HCEC 1CT (cell line): Measurements from ENCODE around the gene CLEC9A.
"Not testable (repeated sequence)": the region's sequence is repeated elsewhere in the genome, so short reads cannot be mapped to it uniquely, and the experiment has no call there.

Experiments used
- DNase-seq: peaks from one replicate; pipeline ENCODE4 v3.0.0-alpha.2; 2017

The CLEC9A gene

DNA sequence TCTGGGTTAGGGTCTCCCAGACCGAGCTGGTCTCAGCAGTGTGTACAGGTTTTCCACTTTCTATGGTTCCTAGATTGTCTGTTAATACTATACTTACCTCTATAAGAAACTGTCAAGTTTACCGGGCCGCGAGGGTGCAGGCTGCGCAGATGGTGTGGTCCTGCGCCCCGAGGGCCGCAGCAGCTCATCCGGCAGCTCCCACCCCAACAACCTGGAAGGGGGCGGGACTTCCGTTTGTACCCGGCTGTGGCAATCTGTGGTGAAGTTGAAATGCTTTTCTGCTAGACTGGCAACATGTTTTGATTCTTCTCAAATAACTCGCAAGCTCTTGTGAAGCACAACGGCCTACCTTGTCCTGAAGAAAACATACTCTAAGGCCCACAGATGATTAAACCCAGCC, at the start of gene CLEC9A:
Gene CLEC9A, plus strand, starts transcription at position 237 of the 400 bp plus-strand sequence. CDS start 22,006 bp downstream, outside the sequence.
- no peak for DNase-seq

DNA sequence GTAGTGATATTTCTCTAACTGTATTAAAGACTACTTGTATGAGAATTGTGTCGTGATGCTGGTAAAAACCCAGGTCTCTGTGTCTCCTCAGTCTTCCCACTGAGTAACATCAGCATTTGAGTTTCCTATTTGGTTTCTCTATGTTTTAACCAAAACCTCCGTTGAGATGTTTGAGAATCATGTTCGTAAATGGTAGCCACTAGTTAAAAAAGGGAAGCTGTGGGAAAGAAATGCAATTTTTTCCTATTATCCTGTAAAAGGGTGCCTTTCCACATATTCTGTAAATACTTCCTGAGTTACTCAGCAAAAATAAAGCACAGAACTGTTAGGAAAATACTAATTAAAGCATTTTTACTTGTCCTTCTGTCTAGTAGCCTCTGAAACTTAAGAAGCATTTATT, 38.6 kb upstream of the CLEC9A start:
- no peak for DNase-seq

DNA sequence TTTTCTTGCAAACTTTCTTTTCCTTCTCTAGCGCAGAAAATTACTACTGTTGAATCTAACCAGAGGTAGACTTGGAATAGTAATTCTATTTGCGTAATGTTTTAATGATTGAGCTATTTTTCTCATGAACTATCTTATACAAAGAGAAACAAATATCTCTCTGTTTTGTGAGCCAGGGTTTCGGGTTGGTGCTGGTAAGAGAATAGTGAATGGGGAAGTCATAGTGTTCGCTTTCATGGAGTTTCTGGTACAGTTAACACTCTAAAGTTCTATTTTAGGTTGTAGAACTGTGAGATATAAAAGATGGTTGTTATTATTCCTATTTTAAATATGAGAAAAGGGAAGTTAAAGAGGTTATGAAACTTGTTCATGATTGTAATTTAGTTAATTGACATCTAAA, 38.2 kb upstream of the CLEC9A start:
- no peak for DNase-seq

DNA sequence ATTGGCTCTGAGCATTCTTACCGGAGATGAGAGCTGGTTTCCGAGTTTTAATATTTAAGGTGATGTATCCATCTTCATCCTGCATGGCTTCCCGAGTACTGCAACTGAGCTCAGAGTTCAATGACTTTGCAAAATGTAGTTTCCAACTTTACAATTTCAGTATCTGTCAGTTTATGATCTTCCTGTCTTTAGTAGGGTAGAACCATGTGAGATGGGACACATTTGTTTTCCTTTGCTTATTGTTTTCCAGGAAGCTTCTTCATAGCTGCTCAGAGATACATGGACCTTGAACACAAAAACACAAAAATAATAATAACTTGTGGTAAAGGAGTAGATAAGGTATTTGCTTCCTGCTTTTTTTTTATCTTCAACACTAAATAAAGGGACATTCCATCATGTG, 31.5 kb upstream of the CLEC9A start, which contains the start of gene CLEC1B:
Gene CLEC1B, minus strand, starts transcription at position 106 of the 400 bp plus-strand sequence. Its CDS starts 21 bp downstream, at position 85.
- DNase-seq: no peak

DNA sequence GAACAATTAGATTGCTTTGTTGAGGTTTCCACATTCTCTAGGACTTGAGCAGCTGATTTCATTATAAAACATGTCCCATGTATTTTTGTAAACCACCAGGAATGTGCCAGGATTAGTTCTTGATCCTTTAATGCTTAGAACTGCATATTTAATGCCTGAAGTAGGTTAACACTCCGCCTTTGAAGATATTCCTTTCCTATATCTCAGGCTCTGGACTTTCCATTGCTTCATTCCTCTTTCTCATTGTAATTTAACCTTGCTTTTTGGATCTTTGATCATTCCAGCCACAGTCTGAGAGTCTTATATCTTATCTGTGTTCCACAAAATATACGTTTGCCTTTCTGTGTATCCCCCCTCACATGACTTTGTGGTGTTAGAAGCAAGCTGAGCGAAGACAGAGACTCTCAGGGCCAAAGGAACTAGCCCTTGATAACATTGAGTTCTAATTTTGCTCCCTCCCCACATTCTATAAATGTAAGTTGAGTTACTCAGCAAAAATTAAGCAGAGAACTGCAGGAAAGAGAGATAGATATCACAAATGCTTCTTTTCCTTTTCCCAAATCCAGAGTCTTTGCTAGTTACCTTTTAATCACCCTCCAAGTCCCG, 29.2 kb upstream of the CLEC9A start:
- peak; percentile 19 for DNase-seq

DNA sequence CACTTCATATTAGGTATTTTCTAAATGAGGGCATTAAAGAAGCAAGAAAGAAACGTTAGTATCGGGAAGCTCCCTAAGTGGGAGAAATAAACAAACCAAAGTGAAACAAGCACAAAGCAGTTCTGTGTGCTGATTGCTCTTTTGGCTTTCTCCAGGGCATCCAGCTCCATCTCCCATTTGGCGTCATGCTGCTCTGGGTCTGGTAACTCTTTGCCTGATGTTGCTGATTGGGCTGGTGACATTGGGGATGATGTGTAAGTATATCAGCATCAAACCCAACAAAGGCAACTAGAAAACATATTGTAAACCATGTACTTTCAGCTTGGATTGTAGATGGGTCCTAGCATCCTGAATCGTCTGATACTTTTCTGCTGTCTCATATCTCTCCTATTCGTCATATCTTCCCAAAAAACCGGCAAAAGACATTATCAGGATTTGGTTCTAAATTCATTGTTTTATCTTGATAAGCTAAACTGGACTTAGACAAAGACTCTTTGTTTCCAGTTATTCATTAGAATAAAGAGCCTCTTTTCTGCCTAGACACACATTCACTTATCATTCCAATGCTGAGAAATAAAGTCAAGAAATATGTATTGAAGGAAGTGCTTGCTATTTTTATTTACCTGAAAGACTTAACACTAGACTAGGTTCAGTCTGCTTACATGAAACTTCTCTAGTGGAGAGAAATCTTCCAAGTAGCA, 17.7 kb upstream of the CLEC9A start:
- DNase-seq: no peak

DNA sequence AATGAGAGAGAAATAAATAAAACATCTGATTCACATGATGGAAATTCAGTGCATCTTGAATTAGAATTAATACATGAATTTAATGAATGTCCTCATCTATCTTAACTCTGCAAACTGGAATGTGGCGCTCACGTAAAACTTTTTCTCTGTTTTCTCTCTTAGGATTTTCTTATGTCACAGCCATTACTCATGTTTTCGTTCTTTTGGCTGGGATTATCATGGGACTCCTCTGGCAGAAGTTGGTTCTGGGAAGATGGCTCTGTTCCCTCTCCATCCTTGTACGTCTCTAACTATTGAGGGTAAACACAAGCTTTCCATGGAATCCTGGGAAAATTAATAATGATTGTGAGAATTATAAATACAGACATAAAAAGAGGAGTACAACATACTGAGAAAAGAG, 15.0 kb upstream of the CLEC9A start:
- DNase-seq: no peak

DNA sequence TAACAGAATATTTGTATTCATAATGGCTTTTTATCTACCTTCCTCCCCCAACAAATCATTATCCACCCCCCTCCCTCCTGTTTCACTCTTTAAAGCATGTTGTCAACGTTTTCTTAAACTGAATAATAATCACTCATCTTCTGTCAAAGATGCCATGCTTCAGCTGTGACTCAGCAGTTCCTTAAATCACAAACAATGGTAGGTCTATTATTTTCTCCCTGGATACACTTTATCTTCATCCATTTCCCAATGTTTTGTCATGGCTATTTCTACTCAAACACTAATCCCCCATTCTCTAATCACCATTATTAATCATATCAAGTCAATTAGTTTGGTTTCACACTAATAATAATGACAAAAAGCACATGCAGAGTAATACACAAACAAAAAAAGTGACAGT, 13.6 kb upstream of the CLEC9A start:
- DNase-seq: peak; percentile 54

DNA sequence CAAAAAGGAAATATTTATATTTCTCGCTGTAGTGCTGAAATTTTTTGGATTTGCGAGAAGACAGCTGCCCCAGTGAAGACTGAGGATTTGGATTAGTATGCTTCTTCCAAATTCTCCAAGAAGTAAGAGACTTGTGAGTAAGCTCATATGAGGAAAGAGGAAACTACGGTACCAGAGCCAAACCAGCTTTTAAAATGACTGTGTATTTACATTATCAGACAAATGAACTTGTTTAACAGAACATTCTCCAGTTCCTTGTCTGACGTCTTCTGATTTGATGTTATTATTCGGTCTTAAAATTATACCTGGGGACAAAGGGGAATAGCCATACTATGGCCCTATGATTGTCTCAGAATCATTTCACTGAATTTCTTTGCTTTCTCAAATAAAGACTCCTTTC, 12.1 kb upstream of the CLEC9A start:
- peak; percentile 50 for DNase-seq

DNA sequence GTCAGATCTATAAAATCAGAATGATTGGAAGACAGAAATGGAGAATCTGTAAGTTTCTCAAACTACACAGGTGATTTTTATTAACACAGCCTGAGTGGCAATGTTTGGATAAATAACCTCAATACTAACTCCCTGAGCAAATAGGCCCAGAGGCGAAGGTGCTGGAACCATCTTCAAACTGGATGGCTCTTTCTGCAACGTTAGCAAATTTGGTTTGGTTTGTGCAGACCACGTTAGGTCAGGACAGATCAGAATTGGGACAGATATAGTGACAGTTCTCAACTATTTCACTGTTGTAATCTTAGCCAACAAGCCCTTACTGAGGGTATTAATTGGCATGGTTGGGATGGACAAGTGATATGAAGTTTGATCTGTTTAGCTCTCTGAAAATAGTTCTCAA, 9.1 kb upstream of the CLEC9A start:
- DNase-seq: no peak

DNA sequence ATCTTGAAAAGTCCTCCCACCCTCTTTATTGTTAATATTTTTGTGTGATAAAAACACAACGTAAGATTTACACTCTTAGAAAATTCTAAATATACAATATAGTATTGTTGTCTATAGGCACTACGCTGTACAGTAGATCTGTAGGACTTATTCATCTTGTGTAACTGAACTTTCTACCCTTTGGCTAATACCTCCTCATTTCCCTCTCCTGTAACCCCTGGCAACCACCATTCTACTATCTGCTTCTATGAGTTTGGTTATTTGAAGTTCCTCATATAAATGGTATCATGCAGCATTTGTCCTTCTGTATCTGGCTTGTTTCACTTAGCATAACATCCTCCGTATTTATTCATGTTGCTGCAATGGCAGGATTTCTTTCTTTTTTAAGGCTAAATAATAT, 5.2 kb upstream of the CLEC9A start:
- no peak for DNase-seq

DNA sequence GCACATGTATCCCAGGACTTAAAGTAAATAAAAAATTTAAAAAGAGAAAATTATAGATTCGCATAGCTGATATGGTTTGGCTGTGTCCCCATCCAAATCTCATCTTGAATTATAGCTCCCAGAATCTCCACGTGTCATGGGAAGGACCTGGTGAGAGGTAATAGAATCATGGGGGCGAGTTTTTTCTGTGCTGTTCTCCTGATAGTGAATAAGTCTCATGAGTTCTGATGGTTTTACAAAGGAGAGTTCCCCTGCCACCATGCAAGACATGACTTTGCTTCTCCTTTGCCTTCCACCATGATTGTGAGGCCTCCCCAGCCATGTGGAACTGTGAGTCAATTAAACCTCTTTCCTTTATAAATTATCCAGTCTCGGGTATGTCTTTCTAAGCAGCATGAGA, 3.8 kb upstream of the CLEC9A start:
- not testable (repeated sequence) for DNase-seq

DNA sequence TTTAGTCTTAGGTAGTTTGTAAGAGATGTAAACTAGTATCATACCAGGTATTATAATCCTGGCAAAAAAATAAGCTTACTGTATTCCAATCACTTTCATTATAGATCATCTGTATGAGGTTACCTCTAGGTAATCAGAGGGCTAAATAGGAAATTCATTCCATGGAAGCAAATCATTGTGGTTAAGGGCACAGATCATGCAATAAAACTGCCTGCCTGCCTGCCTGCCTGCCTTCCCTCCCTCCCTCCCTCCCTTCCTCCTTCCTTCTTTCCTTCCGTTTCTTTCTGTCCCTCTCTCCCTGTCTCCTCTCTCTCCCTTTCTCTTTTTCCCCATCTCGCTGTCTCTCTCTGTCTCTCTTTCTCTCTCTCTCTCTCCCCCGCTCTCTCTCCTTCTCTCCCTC, 3.2 kb upstream of the CLEC9A start:
- DNase-seq: peak; percentile 45

DNA sequence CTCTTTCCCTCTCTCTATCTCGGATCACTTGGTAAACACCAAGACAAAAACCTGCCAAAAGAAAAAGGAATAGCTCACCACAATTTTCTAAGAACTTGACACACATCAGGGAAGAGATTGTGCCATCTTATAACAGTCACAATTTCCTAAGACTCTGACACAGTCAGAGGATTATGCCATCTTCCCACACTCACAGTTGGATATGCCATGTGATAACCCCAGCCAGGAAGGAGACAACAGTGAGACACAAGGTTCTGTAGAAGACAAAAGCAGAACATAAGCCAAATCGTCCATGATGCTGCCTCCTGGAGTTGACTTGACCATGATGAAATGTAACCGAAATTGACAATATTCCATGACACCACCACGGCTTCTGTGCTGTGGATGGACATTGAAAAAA, 2.8 kb upstream of the CLEC9A start:
- peak; percentile 46 for DNase-seq

DNA sequence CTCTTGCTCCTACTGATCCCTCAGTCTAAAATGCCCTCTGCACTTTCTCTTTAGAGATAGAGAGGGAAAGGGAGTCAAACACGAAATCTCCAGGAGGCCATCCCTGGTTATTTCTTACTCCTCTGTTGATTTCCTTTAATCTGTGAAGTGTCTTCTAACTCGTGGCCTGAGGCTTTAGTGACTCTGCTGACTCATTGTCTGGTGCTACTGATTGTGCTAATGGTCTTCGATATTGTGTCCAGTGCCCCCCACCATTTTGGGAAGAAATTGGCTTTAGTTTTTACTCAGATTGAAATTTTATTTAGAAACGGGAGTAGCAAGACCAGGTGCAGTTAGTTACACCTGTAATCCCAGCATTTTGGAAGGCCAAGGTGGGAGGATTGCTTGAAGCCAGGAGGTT, 839 bp downstream of the CLEC9A start:
- peak; percentile 29 for DNase-seq

DNA sequence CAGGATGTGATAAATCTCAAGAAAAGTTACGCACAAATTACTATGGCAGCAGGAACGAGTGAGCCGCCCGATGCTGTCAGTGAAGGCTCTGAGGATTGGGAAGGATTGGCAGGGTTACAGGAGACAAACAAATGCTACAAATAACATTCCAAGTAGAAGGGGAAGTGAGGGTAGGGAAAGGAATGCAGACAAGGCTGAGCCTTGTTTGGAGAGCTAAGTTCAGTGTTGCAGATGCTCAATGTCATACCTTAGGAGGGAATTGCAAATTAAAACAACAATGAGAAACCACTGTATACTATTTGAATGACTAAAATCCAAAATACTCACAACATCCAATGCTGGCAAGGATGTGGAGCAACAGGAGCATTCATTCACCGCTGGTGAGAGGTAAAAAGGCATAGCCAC, 1.3 kb downstream of the CLEC9A start:
- DNase-seq: peak; percentile 94

DNA sequence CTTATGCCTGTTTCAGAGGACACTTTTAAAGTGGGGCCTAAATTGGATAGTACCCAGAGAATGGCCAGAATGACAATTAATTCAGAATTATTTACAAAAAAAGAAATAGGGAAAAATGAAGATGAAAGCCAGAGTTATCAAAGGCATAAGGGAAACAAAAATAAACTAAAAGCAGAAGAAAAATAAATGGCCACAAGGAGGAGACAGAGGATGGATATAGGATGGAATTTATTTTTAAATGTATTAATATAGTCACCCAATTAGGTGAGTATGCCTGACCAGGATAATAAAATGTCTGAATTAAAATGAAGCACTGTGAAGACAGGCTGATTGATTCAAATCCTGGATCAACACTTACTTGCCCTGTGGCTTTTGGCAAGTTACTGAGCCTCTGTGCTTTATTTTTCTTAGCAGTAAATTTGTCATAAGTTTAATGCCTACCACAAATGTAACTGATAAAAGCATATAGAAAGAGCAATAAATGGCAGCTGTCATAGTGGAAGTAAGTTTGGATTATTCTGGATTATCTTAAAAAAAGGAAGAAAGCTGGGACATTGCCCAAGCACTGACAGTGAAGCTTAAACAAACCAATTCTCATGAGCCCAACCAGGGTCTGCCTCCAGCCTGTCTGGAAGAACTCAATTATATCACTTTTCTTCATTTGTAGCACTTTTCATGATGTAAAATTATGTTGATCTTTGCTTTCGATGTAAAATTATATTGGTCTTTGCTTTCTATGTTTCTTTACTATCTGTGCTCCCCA, 3.5 kb downstream of the CLEC9A start:
- DNase-seq: peak; percentile 35

DNA sequence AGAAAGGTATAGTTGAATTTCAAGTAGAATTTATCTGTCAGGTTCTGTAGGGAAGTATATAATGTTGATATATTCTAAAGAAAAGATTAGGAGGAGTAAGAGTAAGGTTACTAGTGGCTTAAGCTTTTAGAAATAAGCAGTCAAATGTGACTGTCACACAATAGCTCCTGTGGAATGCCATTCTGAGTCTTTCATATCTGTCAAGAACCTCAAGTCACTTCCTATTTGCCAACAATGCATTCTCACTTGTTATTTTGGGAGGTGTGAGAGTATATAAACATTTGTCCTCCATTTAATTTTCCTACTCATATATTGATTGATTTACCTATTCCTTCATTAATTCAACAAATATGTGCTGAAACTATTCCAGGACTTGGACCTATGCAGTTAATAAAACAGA, 11.7 kb downstream of the CLEC9A start:
- no peak for DNase-seq

DNA sequence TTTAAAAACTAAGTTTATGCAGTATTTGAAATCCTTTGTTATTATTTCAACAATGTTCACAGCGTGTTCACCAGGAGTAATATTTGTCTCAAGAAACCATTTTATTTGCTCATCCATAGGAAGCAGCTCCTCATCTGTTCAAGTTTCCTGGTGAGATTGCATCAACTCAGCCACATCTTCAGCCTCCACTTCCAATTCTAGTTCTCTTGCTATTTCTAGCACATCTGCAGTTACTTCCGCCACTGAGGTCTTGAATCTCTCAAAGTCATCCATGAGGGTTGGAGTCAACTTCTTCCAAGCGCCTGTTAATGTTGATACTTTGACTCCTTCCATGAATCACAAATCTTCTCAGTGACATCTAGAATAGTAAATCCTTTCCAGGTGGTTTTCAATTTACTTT, 18.0 kb downstream of the CLEC9A start:
- no peak for DNase-seq

DNA sequence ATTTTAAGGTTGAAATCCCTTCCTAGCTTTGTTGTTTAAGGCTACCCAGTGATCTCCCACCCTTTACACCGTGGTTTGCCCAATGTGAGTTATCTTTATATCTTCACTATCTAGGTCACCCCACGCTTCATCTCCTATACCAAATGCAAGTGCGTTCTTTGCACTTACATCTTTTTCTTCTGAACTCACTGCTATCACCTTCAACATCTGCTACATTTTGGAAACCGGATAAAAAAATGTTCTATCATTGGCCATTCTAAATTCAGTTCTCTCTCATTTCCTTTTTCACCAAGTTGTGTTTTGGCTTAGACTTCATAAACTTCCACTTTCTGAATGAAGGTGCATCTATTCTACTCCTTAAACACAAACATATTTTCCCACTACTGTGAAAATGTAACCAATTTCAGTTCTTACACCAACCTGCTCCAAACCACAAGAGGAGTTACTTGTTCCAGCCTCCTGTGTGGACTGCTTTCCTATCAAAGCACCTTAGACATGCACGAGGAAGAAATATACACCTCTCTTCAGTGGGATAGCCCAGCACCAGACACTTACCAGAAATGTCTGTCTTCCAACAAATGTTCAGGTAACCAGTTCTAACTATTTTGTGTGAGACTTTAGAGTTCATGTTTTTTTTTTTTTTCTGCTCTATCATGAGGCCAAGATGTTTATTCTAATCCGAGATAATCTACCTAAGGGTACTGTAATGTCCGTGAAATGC, 21.9 kb downstream of the CLEC9A start:
- no peak for DNase-seq

DNA sequence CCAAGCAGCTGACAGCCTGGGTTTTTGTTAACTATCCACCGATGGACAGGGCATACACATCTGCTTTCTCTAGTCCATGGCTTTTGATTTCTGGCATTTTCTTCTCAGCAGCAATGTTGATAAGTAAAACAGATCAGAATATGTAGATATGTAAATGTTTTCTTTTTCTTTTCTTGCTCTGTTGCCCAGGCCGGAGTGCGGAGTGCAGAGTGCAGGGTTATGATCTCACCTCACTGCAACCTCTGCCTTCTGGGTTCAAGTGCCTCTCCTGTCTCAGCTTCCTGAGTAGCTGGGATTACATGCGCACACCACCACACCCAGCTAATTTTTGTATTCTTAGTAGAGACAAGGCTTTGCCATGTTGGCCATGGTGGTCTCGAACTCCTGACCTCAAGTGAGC, 27.9 kb downstream of the CLEC9A start:
- DNase-seq: no peak

DNA sequence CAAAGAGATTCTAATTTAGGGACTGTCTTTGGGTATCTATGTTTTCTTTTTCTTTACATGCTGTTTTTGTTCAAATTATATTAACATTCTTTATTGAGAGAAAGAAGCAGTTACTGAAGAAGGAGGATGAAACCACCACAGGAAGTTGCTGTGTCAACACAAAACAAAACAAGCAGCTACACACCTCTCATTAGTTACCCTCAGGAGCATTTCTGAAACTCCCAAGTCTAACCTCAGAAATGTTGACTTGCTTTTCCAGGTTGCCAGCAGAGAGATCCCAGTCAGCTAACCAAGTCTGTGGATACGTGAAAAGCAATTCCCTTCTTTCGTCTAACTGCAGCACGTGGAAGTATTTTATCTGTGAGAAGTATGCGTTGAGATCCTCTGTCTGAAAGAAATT, 34.8 kb downstream of the CLEC9A start:
- DNase-seq: no peak

DNA sequence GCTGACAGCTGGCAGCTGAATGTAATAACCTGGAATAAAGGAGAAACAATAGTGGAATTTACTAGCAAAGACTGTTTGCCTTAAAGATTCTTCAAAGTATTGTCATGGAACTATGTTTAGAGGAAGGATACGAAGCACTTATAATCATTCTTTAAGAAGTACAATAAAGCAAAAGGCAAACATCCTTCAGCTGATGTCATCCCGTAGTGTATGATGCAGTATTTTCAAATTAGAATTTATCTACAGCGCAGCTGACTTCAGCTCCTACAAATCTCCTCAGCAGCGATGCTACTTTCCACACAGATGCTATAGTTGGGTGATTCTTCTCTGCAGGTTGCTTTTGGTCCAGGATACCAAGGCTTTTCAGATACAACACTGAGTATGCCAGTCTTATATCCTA, 36.8 kb downstream of the CLEC9A start:
- DNase-seq: no peak
